Thoracic aorta endothelial cell (primary cell): ENCODE results near the gene MS4A4A. TPM values are rescaled to one million over a fixed set of nuclear protein-coding genes. Genes with fewer than 3 reads are reported as not detected.

Source experiments
- total RNA-seq: library from RNA; depleted of rRNA; stranded (reverse); fragments of >200 nt; gene quantifications from 2 replicates; pipeline ENCODE4 v1.2.3, GENCODE V29; 2012

The MS4A4A gene
- total RNA-seq: not detected in 2 replicates

DNA sequence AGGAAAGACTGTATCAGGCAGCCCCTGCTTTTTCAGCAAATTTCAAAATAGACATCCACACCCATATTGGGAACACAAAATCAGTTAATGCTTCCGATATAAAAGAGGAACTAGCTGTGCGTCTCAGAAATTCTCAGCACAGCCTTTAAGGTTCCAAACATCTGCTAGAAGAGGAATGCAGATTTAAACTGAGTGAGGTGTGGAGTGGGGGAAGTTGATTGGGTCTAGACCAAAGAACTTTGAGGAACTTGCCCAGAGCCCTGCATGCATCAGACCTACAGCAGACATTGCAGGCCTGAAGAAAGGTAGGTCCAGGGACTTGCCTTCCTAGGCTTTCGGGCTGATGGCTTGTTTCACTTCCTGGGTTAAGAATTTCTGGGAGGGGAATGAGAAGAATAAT lies at the start of gene MS4A4A:
Gene MS4A4A, plus strand, starts transcription at position 255 of the 400 bp plus-strand sequence. Its CDS starts 10 bp downstream, at position 265.

DNA sequence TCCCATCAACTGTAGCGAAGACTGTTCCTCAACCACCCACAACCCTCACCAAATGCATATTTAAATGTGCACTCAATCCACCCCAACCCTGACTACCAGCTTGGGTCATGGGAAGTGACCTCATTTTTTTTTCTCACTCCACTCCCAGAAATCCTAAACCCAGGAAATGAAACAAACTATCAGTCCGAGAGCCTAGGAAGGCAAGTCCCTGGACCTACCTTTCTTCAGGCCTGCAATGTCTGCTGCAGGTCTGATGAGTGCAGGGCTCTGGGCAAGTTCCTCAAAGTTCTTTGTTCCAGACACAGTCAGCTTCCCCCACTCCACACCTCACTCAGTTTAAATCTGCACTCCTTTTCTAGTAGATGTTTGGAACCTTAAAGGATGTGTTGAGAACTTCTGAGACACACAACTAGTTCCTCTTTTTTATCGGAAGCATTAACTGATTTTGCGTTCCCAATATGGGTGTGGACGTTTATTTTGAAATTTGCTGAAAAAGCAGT lies 37.7 kb upstream of the MS4A4A start, which contains the start of gene MS4A4E:
Gene MS4A4E, minus strand, starts transcription at position 398 of the 500 bp plus-strand sequence. CDS start 13,082 bp downstream, outside the sequence.

DNA sequence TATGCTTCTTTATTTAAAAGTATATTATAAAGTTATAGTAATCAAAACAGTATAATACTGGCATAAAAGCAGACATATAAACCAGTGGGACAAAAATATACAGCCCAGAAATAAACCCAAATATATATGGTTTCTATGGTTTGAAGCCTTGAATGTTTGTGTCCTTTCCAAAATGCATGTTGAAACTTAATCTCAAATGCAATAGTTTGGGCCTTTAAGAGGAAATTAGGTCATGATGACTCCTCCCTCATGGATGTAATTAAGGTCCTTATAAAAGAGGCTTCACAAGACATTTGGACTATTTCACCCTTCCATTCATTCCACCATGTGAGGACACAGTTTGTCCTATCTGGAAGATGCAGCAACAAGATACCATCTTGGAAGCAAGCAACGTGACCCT lies 46.5 kb downstream of the MS4A4A start, which contains the start of gene MS4A6E:
Gene MS4A6E, plus strand, starts transcription at position 301 of the 400 bp plus-strand sequence. CDS start 7,641 bp downstream, outside the sequence.

Other genes with a start within 250 kb of the MS4A4A start
- not detected in 2 replicates for gene OOSP2, start 240.3 kb upstream of the MS4A4A start, total RNA-seq
- not detected in 2 replicates for gene MS4A3, start 224.0 kb upstream of the MS4A4A start, total RNA-seq
- not detected in 2 replicates for gene MS4A2, start 192.0 kb upstream of the MS4A4A start, total RNA-seq
- 0.40 and 0.65 TPM in 2 replicates for gene MS4A6A, start 97.6 kb upstream of the MS4A4A start, total RNA-seq
- gene MS4A4E, start 37.5 kb upstream of the MS4A4A start, total RNA-seq: not detected in 2 replicates
- gene MS4A6E, start 46.6 kb downstream of the MS4A4A start, total RNA-seq: not detected in 2 replicates
- gene MS4A7, start 97.9 kb downstream of the MS4A4A start, total RNA-seq: not detected in 2 replicates
- gene MS4A14, start 115.8 kb downstream of the MS4A4A start, total RNA-seq: not detected in 2 replicates
- not detected in 2 replicates for gene MS4A5, start 148.9 kb downstream of the MS4A4A start, total RNA-seq
- not detected in 2 replicates for gene MS4A1, start 175.2 kb downstream of the MS4A4A start, total RNA-seq
- not detected in 2 replicates for gene MS4A12, start 212.1 kb downstream of the MS4A4A start, total RNA-seq
- gene MS4A13, start 234.7 kb downstream of the MS4A4A start, total RNA-seq: not detected in 2 replicates